T-helper 17 cell (primary cell): ENCODE results near the gene LSP1. TPM values are rescaled to one million over a fixed set of nuclear protein-coding genes. Genes with fewer than 3 reads are reported as not detected.

Source experiments
- ATAC-seq: fragments of 150-1000 bp; cut with Tn5 transposase; 2 replicates; pipeline ENCODE4 v1.10.0; 2021; ENCODE audit warnings: mild to moderate bottlenecking, moderate library complexity
- DNase-seq, 3 donors: peaks; one replicate each; pipeline versions ENCODE4 v3.0.0 to v3.0.0-alpha.2; 2020 to 2021
- H3K9me3 ChIP-seq: one replicate; pipeline ENCODE4 v1.7.0; 2013; ENCODE audit warnings: low read length, mild to moderate bottlenecking; ENCODE audit not compliant: control insufficient read depth, poor library complexity, severe bottlenecking
- H3K27ac Mint-ChIP-seq: one replicate; pipeline ENCODE4 v1.8.0; 2022; ENCODE audit warnings: mild to moderate bottlenecking, moderate library complexity, mixed read lengths
- H3K27me3 Mint-ChIP-seq: one replicate; pipeline ENCODE4 v1.8.0; 2022; ENCODE audit warnings: mixed read lengths
- H3K36me3 Mint-ChIP-seq: one replicate; pipeline ENCODE4 v1.8.0; 2022; ENCODE audit warnings: low read depth, mixed read lengths
- H3K4me1 Mint-ChIP-seq: one replicate; pipeline ENCODE4 v1.8.0; 2022; ENCODE audit warnings: mild to moderate bottlenecking, mixed read lengths
- H3K4me3 Mint-ChIP-seq: one replicate; pipeline ENCODE4 v1.8.0; 2022; ENCODE audit warnings: mild to moderate bottlenecking, moderate library complexity, mixed read lengths
- total RNA-seq, 4 donors: library from RNA in 2 of 4; stranded (reverse) in 2 of 4; gene quantifications; one replicate each; pipeline ENCODE4 v1.2.3 and lab custom pipeline; 2022 to 2026

The LSP1 gene
- total RNA-seq, 2 donors from 2014 or later: 297 to 299 TPM

GRCh38 chr11:1919391-1920127 is 66.7 kb downstream of the LSP1 start, which contains the start of gene TNNT3:
Gene TNNT3 (plus strand): TSS chr11:1919703. CDS start chr11:1922875, 3,172 bp downstream.
- no peak within 1 kb of the TSS for H3K4me3 Mint-ChIP-seq
- H3K36me3 Mint-ChIP-seq: peaks cover 11% of the 10 kb centered on the region
- peaks cover 24% of the 10 kb centered on the region for H3K4me1 Mint-ChIP-seq
- no peak for DNase-seq
- peaks cover 23% of the 10 kb centered on the region for H3K27me3 Mint-ChIP-seq
- no peaks in the 10 kb centered on the region for H3K9me3 ChIP-seq
- no peak within 1 kb of the TSS for H3K27ac Mint-ChIP-seq
- no peak for ATAC-seq

GRCh38 chr11:1920128-1920908 is 67.4 kb downstream of the LSP1 start:
- no peak overlapping the region for H3K27ac Mint-ChIP-seq
- ATAC-seq (no peak), DNase-seq (no peak)
- peaks cover 16% of the 10 kb centered on the region for H3K27me3 Mint-ChIP-seq
- peaks cover 16% of the 10 kb centered on the region for H3K4me1 Mint-ChIP-seq
- no peaks in the 10 kb centered on the region for H3K9me3 ChIP-seq
- no peak overlapping the region for H3K4me3 Mint-ChIP-seq
- peaks cover 5% of the 10 kb centered on the region for H3K36me3 Mint-ChIP-seq

DNA sequence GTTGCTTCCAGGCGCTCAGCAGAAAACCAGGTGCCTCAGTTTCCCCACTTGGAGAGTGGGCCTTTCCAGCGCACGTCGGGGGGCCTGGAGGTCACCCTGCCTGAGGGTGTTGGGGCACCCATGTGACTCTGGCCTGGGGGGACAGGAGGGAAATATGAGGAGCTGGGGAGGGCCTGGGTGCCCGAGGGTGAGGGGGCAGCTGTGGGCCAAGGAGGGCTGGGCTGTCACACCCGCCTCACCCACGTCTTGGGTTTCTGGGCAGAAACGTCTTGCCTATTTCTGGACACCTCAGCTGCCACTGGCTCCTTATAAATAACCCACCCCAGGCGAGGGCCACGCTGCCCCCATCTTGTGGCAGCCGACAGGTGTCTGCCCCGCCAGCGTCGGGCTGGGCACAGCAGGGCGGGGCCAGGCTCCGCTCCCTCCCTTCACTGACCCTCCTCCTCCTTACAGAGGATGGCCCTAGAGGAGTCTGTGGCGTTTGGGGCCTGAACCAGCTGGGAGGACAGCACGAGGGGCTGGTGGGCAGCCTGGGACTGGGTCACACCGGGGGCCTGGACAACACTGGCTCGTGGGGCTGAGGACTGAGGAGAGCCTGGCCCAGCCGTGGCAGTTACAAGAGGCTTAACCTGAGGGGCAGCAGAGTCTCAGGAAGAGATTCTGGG is 68.2 kb downstream of the LSP1 start:
- H3K27me3 Mint-ChIP-seq: peaks cover 15% of the 10 kb centered on the region
- no peak for DNase-seq
- peaks cover 5% of the 10 kb centered on the region for H3K36me3 Mint-ChIP-seq
- peaks cover 12% of the 10 kb centered on the region for H3K4me1 Mint-ChIP-seq
- H3K27ac Mint-ChIP-seq: peak overlapping the region; percentile 51
- ATAC-seq: no peak
- no peak overlapping the region for H3K4me3 Mint-ChIP-seq
- H3K9me3 ChIP-seq: no peaks in the 10 kb centered on the region

DNA sequence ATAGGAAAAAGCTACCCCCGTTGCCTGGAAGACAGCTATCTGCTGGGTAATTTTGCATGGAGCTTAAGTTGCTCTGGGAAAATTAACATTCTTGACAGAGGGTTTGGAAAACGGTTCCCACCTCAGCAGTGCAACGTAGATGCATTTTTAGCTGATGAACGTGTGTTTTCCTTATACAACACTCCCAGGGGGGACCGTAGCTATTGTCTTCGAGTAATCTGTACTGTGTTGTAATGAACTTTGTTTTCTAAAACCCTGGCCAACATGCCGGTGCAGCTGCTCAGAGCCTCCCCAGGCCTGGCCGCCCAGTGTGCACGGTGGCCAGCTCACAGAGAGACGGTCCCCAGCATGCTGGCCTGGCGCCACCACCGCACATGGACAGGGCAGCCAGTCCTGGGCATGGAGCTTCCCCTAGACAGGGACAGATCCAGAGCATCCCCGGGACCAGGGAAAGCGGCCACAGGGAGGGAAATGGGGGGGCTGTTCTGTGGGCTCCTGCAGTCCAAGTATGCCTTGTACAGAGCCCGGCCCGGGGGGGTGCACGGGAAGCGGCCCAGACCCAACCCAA is 68.8 kb downstream of the LSP1 start:
- no peak for ATAC-seq
- no peaks in the 10 kb centered on the region for H3K9me3 ChIP-seq
- peaks cover 14% of the 10 kb centered on the region for H3K4me1 Mint-ChIP-seq
- H3K27ac Mint-ChIP-seq: peak overlapping the region; percentile 51
- H3K4me3 Mint-ChIP-seq: no peak overlapping the region
- no peak for DNase-seq
- peaks cover 15% of the 10 kb centered on the region for H3K27me3 Mint-ChIP-seq
- H3K36me3 Mint-ChIP-seq: peaks cover 7% of the 10 kb centered on the region

DNA sequence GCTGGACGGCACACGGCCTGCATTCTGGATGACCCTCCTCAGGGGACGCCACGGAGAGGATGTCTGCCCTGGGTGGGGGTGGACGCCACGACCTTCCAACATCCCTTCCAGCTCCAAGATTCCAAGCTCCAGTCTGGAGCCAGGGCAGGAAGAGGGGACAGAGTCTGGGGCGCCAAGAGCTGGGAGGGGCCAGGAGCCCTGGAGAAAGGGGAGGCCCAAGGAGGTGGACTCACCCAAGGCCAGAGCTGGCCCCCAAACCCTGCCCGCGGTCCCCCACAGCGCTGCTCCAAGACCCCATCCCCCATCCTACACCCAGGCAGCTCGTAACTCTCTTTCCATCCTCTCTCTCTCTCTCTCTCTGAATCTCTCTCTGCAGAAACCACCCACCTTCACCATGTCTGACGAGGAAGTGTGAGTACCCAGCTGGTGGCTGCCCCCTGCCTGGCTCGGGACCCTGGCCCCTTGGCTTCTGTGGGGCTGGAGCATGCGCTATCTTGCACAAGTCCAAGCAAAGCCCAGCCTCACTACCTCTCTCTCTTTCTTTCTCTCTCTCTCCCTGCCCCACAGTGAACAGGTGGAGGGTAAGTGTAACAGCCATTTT is 69.7 kb downstream of the LSP1 start:
- no peak overlapping the region for H3K27ac Mint-ChIP-seq
- ATAC-seq (no peak), DNase-seq (no peak)
- H3K9me3 ChIP-seq: no peaks in the 10 kb centered on the region
- peaks cover 15% of the 10 kb centered on the region for H3K27me3 Mint-ChIP-seq
- peaks cover 8% of the 10 kb centered on the region for H3K36me3 Mint-ChIP-seq
- H3K4me3 Mint-ChIP-seq: no peak overlapping the region
- H3K4me1 Mint-ChIP-seq: peaks cover 13% of the 10 kb centered on the region

DNA sequence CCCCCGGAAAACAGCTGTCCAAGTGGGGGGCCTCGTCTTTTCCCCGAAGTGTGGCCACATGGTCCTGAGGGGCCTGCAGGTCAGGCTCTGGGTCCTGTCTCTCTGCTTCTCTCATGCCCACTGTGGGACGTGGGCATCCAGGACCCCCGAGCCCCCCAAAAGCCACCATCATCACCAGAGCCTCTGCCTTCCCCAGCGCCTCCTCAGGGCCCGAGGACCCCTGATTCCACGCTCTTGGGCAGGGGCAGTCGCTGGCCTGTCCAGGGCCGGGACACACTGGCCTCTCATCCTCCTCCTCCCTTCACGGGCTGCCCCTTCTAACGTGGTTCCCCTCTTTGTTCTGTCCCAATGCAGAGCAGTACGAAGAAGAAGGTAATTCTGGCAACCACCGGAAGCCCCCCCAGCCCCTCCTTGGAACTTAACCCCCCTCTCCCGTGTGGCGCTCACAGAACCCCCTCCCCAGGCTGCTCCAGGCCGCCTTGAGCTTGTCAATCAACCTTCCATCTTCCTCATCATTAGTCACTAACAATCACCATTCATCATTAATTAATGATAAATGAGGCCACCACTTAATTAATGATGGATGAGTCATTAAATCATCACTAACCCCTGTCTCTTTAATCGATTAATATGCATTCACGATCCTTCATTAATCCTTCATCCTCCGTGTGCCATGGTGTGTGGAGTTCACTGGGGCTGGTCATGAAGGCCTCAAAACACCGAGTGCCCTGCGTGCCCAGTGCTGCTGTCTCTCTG is 70.5 kb downstream of the LSP1 start:
- no peak for ATAC-seq
- DNase-seq: no peak
- H3K4me3 Mint-ChIP-seq: peak overlapping the region; percentile 55
- H3K27ac Mint-ChIP-seq: no peak overlapping the region
- H3K27me3 Mint-ChIP-seq: peaks cover 15% of the 10 kb centered on the region
- H3K4me1 Mint-ChIP-seq: peaks cover 13% of the 10 kb centered on the region
- no peaks in the 10 kb centered on the region for H3K9me3 ChIP-seq
- H3K36me3 Mint-ChIP-seq: peaks cover 8% of the 10 kb centered on the region

GRCh38 chr11:1924181-1924580 is 71.3 kb downstream of the LSP1 start:
- Mint-ChIP-seq H3K27ac (no peak overlapping the region), H3K36me3 (peaks cover 8% of the 10 kb centered on the region), H3K27me3 (peaks cover 15% of the 10 kb centered on the region), H3K4me3 (no peak overlapping the region), H3K4me1 (peaks cover 13% of the 10 kb centered on the region)
- DNase-seq (no peak), ATAC-seq (no peak)
- no peaks in the 10 kb centered on the region for H3K9me3 ChIP-seq

DNA sequence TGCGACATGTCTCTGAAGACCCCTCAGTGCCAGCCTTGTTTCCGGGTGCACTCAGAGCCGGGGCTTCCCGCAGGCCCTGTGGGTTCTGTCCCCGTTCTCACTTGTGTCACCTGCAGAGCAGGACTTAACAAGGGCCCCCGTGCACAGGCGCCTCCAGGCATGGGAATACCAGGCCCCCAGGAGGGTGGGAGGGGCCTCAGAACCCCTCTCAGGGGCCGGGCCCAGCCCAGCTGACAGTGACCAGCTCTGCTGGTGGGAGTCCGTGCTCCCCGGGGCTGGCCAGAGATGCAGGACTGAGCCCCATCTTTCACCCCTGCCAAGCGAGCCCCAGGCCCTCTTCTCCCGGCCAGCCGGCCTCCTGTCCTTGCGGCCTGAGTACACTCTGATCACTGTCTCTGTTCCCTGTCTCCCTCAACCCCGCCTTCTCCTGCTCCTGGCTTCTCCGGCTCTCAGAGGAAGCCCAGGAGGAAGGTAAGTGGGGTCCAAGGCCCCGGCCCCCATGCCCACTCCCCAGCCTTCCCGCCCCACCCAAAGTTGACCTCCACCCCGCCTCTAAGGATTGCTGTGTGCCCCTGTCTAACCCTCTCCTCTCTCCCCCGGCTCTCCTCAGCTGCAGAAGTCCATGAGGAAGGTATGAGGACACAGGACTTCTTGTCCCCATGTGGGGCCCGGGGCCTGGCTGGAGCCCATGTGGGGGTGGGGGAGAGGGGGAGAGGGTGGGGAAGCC is 71.9 kb downstream of the LSP1 start:
- Mint-ChIP-seq H3K27me3 (peaks cover 15% of the 10 kb centered on the region), H3K4me3 (no peak overlapping the region), H3K36me3 (peaks cover 8% of the 10 kb centered on the region), H3K4me1 (peaks cover 11% of the 10 kb centered on the region), H3K27ac (no peak overlapping the region)
- no peaks in the 10 kb centered on the region for H3K9me3 ChIP-seq
- no peak for ATAC-seq
- DNase-seq: no peak

- Mint-ChIP-seq H3K27me3 (peaks cover 15% of the 10 kb centered on the region), H3K27ac (no peak overlapping the region), H3K4me3 (no peak overlapping the region), H3K4me1 (peaks cover 11% of the 10 kb centered on the region), H3K36me3 (peaks cover 8% of the 10 kb centered on the region)
- DNase-seq (no peak), ATAC-seq (no peak)
- no peaks in the 10 kb centered on the region for H3K9me3 ChIP-seq
Measured at GRCh38 chr11:1925373-1926155, 72.7 kb downstream of the LSP1 start.

- DNase-seq: peak in 1 of 3 donors; percentile 1
- no peak overlapping the region for H3K4me3 Mint-ChIP-seq
Measured at GRCh38 chr11:1926156-1927025, 73.5 kb downstream of the LSP1 start.

More at GRCh38 chr11:1926156-1927025, 73.5 kb downstream of the LSP1 start:
- no peak for ATAC-seq
- peaks cover 11% of the 10 kb centered on the region for H3K4me1 Mint-ChIP-seq
- no peak overlapping the region for H3K27ac Mint-ChIP-seq
- no peaks in the 10 kb centered on the region for H3K9me3 ChIP-seq
- peaks cover 15% of the 10 kb centered on the region for H3K27me3 Mint-ChIP-seq
- peaks cover 8% of the 10 kb centered on the region for H3K36me3 Mint-ChIP-seq
